ENCODE data around the gene HOXB3.

Gene HOXB3

DNA sequence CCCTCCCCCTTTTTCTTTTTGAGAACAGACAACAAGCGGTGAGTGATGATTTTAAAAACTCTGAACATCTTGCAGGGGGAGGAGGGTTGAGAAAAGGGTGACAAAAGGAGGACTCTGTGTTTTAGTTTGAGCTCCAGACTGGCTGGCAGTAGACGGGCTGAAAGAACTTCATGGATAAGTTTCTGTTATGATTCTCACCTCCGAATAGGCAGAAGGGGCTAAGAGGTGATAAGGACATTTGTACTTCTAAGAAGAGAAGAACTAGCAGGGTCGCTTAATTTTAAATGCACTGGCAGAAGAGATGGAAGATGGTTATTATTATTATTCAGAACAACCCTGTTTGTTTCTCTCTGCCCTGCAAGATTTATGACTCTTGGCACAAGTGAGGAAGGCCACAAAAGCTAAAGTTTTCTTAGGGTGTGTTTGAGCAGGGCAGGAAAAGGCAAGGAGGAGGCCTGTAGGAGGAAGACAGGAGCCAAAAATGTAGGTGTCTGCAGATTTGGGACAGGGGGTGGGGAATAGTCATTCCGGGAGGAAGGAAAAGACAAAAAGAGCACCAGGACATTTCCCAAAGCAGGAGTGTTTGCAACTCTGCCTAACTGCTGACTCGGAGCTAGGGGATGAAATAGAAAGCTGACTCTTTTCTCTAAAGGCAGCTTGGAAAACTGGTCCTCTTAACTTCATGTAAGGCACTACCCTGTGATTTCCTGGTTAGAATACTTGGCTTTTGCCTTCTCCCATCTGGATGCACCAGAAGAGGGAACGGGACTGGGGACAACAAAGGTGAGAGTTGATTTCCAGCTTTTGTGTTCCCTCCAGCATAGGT lies 33.3 kb downstream of the HOXB3 start:
- DNase-seq (ENCODE audit: low read depth in 2 of 2), result no peak

DNA sequence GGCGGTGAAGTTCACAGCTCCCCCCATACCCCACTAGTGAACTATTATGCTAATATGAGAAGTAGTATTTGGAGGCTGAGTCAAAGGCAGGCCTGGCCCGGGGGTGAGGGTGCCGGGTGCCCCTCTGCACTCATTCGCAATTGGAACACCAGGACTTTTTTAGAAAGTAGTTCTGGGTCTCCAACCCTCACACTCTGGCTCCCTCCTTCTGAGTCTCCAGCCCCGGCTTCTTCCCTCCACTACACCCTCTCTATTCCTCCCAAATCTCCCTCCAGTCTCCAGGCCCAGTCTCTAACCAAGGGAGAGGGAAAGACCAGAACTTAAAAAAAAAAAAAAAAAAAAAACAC lies 33.8 kb downstream of the HOXB3 start:
- no peak for DNase-seq (ENCODE audit: low read depth in 2 of 2)

GRCh38 chr17:48555258-48556228 lies 34.5 kb downstream of the HOXB3 start:
- DNase-seq (ENCODE audit: low read depth in 2 of 2), result no peak

DNA sequence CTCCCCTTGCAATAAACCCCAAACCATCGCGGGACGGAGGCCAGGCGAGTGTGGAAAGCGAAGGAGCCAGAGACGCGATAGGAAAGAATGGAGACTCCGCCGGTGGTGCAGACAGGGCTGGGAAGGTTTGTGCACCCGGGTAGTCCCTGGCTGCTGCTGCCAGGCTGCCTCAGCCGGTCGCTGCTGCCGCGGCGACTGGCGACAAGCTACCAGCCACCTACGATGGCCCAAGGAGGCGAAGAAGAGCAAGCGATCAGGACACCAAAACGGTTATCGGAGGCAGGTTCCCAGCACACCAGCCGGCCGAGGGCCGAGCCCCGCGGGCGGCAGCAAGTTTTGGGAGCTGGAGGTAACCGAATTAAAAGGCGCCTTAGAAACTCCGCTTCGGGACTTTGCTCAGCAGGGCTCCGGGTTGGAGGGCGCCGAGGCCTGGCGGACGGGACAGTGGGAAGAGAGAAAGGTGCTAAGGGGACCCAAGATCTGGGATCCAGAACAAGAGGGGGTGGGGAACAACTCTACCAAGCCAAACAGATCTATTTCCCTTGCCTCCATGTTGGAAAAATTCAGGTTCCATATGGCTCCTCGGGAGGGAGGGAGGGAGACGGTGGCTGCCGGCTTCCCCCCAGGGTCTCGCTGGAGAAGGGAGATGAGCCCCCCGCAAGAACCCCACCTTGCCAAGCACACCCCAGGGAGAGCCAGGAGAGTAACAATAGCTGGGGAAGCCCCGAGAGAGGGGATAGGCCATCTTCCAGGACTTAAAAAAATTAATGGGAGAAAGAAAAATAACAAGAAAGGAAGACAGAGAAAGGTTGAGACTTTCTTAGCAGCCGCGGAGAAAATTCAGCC lies 35.4 kb downstream of the HOXB3 start:
- DNase-seq (ENCODE audit: low read depth in 2 of 2), result no peak

DNA sequence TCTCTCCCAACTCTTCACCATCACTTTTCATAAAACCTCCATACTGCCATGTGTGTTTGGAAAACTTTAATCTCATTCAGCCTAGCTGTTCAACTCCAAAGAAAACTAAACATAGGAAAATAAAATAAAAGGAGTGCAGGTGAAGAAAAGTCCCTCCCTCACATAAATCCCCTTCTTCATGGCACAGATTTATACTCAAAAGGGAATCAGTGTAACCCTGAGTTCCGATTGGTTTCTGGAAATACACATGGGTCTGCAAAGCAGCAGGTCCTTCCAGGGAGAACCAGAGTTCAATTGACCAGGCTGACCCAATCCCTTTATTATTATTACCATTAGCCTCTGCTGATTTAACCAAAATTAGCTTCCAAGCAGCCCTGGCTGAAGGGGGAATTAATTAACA lies 36.2 kb downstream of the HOXB3 start:
- DNase-seq (ENCODE audit: low read depth in 2 of 2), result no peak

DNA sequence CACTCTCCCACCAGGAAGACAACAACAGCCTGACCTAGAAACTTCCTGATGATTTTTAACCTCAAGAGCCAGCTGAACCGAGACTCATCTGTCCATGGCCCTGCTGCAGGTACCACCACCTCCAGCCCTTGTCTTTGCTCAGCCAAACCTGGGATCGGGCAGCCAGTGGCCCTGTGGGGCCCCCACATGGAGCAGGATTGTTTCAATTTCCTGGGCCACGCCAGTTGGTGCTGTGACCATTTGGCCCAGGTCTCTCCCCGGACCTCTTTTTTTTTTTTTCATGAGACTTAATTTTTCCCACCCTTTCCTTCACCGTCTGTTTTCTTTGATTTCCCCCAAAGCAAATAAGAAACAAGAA lies 36.9 kb downstream of the HOXB3 start:
- DNase-seq (ENCODE audit: low read depth in 2 of 2), result no peak

DNA sequence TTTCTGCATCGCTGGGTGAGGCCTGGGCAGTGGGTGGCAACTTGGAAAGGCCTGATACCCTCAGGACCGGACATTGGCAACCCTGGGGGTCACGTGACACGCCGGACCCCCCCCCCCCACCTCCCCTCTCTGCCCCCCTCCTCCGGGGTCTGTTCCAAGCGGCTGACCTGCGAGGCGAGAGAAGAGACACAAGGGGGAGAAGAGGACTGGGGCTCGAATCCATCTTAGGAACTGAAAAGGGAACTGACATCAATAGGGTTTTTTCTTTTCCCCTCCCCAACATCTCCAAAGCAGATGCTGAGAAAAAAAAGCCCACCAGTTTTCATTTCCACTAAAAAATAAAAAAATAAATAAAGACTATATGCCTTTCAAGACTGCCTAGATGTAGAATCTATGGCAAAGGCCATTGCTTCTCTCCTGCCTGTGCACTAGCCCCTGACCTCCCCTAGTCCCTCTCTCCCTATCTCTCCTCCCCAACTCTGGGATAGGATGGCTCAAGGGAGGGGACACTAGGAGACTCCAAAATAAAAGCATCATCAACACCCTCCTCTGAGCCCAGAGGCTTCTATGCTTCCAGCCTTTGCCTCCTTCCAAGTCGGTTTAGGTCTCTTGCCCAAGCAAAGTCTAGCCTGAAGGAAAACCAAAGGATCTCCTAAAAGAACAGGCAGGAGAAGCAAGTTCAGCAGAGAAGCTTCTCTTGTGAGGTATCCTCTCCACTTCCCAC lies 37.4 kb downstream of the HOXB3 start:
- no peak for DNase-seq (ENCODE audit: low read depth in 2 of 2)

DNA sequence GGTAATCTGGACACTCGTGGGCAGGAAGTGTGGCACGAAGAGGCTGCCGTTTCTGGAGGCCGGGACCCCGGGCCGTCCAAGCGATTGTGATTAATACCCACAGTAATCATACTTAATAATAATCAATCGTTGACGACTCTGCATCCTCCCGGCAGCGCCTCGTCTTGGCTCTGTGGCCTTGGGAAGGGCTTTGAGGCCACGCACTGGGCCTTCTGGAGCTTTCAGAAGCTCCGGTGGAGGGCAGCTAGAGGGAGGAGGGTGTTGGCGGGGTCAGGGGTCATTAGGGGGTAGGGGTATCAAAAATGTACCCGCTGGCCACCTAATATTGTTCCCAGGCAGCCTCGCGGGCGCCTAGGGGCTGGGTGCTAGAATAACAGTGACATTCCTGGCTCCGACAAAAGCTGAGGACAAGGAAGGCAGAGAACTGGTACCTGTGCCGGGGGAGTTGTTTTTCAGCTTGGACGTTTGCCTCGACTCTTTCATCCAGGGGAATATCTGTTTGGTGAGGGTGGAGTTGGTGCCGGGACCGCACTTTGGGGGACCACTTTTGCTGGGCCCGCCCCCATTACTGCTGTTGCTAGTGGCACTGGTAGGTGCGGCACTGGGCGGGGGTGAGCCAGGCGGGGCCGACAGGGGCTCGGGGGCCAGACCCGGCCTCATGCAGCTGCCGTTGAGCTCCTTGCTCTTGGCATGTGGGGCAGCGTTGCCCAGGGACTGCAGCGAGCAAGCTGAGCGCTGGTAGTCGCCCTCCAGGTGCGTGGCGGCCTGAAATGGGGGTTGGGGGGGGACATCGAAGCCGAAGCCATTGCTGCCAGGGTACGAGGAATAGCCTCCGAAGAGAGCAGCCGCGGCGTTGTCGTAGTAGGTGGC lies 38.2 kb downstream of the HOXB3 start:
- DNase-seq (ENCODE audit: low read depth in 2 of 2), result no peak

DNA sequence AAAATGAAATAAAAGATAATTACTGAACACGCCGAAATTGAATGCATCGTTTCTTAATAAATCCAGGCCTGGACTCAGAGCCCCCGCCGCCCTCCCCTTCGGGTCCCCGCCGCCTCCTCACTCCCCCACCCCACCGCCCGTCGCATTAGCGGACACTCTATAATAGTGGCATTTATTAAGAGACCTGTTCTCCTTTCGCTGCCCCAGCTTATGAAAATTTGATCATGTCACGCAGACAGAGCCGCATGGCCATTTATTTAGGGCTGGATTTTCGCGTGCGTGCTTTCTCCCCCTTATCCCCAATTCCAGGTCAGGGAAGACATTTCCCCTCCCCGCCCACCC lies 38.9 kb downstream of the HOXB3 start:
- no peak for DNase-seq (ENCODE audit: low read depth in 2 of 2)

- DNase-seq (ENCODE audit: low read depth in 2 of 2), result no peak
Observed at GRCh38 chr17:48550502-48551213, 39.4 kb downstream of the HOXB3 start.

GRCh38 chr17:48549914-48550501 lies 40.0 kb downstream of the HOXB3 start:
- no peak for DNase-seq (ENCODE audit: low read depth in 2 of 2)

- no peak for DNase-seq (ENCODE audit: low read depth in 2 of 2)
Observed at GRCh38 chr17:48549281-48549630, 40.8 kb downstream of the HOXB3 start.

DNA sequence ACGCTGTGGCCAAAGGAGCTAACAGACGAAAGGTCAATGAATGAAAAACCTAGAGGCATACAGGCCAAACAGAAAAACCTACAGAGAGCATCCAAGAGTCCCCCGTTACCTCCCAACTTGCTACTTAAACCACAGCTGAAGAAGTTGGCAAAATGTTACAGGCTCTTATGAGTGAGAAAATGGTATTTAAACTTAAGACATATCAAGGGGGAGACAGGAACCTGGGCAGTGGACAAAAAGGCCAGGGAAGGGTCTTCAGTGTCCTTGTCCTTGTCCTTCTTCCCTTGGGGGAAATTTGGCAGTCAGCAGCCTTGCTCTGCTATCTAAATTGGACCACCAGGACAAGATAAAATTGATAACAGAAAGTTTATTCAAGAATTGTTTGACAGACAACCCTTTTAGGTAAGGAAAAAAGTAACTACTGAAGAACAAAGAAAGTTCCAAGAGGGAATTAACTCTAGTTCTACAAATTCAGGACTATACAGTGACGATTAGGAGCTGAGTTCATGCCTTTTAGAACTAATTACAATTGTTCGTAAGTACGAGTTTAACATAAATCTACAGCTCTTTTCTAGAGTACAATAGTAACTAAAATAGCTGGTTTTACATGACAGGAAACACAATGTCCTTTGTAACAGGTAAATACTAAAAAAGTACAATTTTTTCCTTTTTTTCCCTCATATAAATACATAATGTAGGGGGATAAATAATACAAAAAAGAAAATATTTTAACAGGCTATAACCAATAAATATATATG lies 41.3 kb downstream of the HOXB3 start:
- DNase-seq (ENCODE audit: low read depth in 2 of 2), result no peak

GRCh38 chr17:48547808-48548522 lies 42.1 kb downstream of the HOXB3 start:
- DNase-seq (ENCODE audit: low read depth in 2 of 2), result no peak

- DNase-seq (ENCODE audit: low read depth in 2 of 2), result no peak
Observed at GRCh38 chr17:48546924-48547807, 42.9 kb downstream of the HOXB3 start.

- DNase-seq (ENCODE audit: low read depth in 2 of 2), result no peak
Observed at GRCh38 chr17:48546137-48546923, 43.7 kb downstream of the HOXB3 start.
